Activated CD4-positive, alpha-beta T cell treated with anti-CD3 and anti-CD28 coated beads, Interleukin-2, amount 10 ng/mL, durations not matched to agents 7 days and 5 days (primary cell): ENCODE data around the gene CDKN2AIP. TPM values are rescaled to one million over a fixed set of nuclear protein-coding genes. Genes with fewer than 3 reads are reported as not detected.

Source experiments
- CTCF ChIA-PET: fragments of 350-600 bp; sonication (Branson Sonifier 250); formaldehyde crosslinking; loops from one replicate; lab custom pipeline; 2021; ENCODE audit warnings: antibody characterized with exemption; lab: Charles Lee
- POLR2A ChIA-PET: fragments of 350-600 bp; sonication (Branson Sonifier 250); formaldehyde crosslinking; loops from one replicate; lab custom pipeline; 2021; ENCODE audit warnings: antibody characterized with exemption; lab: Charles Lee
- DNase-seq: peaks from one replicate; pipeline ENCODE4 v3.0.0-alpha.2; 2020
- H3K27ac Mint-ChIP-seq: one replicate; pipeline ENCODE4 v1.8.0; 2021; ENCODE audit warnings: mild to moderate bottlenecking, moderate library complexity, mixed read lengths
- H3K27me3 Mint-ChIP-seq: one replicate; pipeline ENCODE4 v1.8.0; 2021; ENCODE audit warnings: mixed read lengths
- H3K36me3 Mint-ChIP-seq: one replicate; pipeline ENCODE4 v1.8.0; 2021; ENCODE audit warnings: low read depth, mixed read lengths
- H3K4me1 Mint-ChIP-seq: one replicate; pipeline ENCODE4 v1.8.0; 2021; ENCODE audit warnings: mixed read lengths
- H3K4me3 Mint-ChIP-seq: one replicate; pipeline ENCODE4 v1.8.0; 2021; ENCODE audit warnings: mild to moderate bottlenecking, moderate library complexity, mixed read lengths
- H3K9me3 Mint-ChIP-seq: one replicate; pipeline ENCODE4 v1.8.0; 2021; ENCODE audit warnings: mixed read lengths
- total RNA-seq, 2 experiments: library from RNA; stranded (reverse); gene quantifications; one replicate each; pipeline ENCODE4 v1.2.3, GENCODE V29; 2021

The CDKN2AIP gene
- total RNA-seq, 2 experiments from 2014 or later: 28.2 to 30.2 TPM

DNA sequence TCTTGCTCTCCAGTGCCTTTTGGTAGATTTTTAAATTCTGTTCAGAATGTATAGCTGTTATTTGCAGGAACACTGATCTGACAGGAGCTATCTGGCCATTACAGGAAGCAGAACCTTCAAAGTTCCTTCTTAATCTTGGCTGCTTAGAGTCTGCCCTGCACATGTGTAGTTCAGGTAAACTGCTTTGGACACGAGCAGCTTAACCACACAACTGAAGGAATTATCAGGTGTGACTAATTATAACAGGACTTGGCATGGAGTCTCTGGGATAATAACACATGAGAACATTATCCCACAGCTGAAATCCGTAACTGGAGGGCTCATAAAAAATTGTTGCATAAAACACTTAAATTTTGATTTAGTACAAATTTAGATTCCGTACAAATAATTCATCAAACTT lies 48.8 kb downstream of the CDKN2AIP start:
- Mint-ChIP-seq H3K9me3 (peaks cover 4% of the 10 kb centered on the region), H3K27ac (no peak overlapping the region), H3K4me1 (peaks cover under 1% of the 10 kb centered on the region), H3K36me3 (peaks cover 25% of the 10 kb centered on the region), H3K27me3 (no peaks in the 10 kb centered on the region), H3K4me3 (no peak overlapping the region)
- POLR2A ChIA-PET: no interaction called here
- no peak for DNase-seq
- CTCF ChIA-PET: no interaction called here

DNA sequence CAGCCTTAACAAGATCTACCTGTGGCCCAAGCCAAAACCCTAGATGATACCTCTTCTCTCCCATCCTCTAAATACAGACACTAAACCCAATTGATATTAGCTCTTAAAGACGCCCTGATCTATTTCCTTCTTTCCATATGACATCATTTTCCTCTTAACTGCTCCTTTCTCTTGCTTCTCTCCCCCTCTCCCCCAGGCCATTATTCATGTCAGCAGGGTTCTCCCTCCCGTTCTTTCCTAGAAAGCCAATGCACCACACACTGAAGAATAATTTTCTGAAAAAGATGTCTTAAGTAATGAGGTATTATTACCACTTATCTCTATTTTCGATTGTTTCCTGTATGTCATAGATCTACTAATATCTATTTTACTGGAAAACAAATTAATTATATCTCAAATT lies 50.7 kb downstream of the CDKN2AIP start:
- ChIA-PET POLR2A (no interaction called here), CTCF (interaction anchor here (0.6 kb wide), 2 partner anchors 8 to 17 kb away, joined by 3 read pairs; no protein-coding TSS in a partner anchor)
- H3K4me1 Mint-ChIP-seq: peaks cover 15% of the 10 kb centered on the region

More for the DNA sequence above, 50.7 kb downstream of the CDKN2AIP start:
- Mint-ChIP-seq H3K27ac (no peak overlapping the region), H3K4me3 (no peak overlapping the region), H3K36me3 (peaks cover 25% of the 10 kb centered on the region), H3K9me3 (peaks cover 4% of the 10 kb centered on the region), H3K27me3 (no peaks in the 10 kb centered on the region)
- DNase-seq: no peak

Other genes with a start within 250 kb of the CDKN2AIP start
- not detected for gene CLDN22, start 124.4 kb upstream of the CDKN2AIP start, total RNA-seq
- not detected for gene CLDN24, start 122.2 kb upstream of the CDKN2AIP start, total RNA-seq
- 10 to 100 TPM; 11.5 to 12.8 TPM for gene ING2, start 60.4 kb downstream of the CDKN2AIP start, total RNA-seq
- 10 to 100 TPM; 13.2 to 14.8 TPM for gene RWDD4, start 214.5 kb downstream of the CDKN2AIP start, total RNA-seq
- 10 to 100 TPM; 28.0 to 33.1 TPM for gene TRAPPC11, start 214.7 kb downstream of the CDKN2AIP start, total RNA-seq